ENCODE results near the gene SPATA31C2.
"Not testable (repeated sequence)": the region's sequence is repeated elsewhere in the genome, so short reads cannot be mapped to it uniquely, and the experiment has no call there.

SPATA31C2 gene

DNA sequence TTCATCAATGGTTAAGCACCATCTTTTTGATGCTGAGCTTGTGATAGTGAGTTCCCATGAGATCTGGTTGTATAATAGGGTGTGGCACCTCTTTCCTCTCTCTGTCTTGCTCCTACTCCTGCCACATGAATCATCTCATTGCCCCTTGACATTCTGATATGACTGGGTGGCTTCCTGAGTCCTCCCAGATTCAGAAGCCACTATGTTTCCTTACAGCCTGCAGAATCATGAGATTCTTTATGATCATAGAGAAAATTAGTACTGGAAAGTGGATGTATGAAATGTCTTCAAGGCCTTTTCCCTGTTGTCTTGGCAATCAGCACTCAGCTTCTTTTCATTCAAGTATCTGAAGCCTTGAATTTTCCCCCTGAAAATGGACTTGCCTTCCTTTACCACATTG lies 14.9 kb downstream of the SPATA31C2 start:
- not testable (repeated sequence) for DNase-seq

GRCh38 chr9:88118121-88118520 lies 20.2 kb downstream of the SPATA31C2 start:
- not testable (repeated sequence) for DNase-seq

- DNase-seq, result not testable (repeated sequence)
Observed at GRCh38 chr9:88114968-88115612, 23.2 kb downstream of the SPATA31C2 start.

GRCh38 chr9:88114283-88114967 lies 23.9 kb downstream of the SPATA31C2 start:
- DNase-seq, result not testable (repeated sequence)

- DNase-seq, result not testable (repeated sequence)
Observed at GRCh38 chr9:88113156-88114130, 24.8 kb downstream of the SPATA31C2 start.

- no peak for DNase-seq
Observed at GRCh38 chr9:88110026-88110425, 28.2 kb downstream of the SPATA31C2 start.

DNA sequence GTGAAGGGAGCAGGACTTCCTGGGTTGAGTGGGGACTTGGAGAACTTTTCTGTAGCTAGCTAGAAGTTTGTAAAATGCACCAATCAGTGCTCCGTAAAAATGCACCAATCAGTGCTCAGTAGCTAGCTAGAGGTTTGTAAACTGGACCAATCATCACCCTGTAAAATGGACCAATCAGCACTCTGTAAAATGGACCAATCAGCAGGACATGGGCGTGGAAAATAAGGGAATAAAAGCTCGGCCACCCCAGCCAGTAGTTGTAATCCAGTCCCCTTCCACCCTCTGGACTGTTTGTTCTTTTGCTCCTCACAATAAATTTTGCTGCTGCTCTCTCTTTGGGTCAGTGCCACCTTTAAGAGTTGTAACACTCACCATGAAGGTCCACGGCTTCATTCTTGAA lies 29.5 kb downstream of the SPATA31C2 start:
- DNase-seq, result no peak

DNA sequence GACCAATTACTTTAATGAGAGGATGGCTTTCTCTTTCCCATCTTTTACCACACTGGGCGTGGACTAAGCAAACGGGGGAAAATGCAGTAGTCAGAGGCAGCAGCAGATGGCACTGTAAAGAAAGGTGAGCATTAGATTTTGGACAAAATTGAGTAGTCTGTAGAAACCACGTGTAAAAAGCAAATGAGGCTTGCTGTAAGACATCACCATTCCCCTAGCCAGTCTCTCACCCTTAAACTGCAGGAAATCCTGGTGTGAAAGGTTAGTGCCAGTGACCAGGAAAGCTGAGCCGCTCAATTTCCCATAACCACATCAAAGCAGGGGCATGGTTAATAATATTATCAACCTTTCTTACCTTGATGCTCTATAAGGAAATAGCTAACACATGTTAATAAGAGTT lies 31.8 kb downstream of the SPATA31C2 start:
- no peak for DNase-seq

DNA sequence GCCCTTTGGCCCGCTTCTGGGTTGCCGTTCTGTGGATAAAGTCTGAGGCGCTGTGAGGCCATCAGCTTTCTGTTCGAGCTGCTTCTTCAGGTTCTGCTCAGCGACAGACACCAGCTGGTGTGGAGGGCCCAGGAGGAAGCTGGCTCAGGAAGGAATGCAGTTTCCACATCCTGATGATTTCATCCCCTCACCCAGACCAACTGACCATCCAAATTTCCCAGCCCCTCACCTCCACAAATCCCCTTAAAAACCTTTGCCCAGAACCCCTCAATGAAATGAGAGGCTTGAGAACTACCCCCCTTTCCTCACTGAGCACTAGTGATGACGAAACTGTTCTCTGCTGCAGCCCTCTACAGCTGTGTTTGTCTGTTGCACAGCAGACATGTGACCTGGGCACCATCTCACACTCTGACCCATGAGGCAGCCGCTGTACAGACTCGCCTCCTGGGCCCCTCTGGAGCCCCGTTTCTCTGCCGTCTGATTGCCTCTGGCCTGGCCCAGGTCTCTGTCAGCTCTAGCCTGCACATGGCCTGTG lies 45.4 kb downstream of the SPATA31C2 start:
- no peak for DNase-seq

GRCh38 chr9:88090151-88090581 lies 48.1 kb downstream of the SPATA31C2 start:
- no peak for DNase-seq

- no peak for DNase-seq
Observed at GRCh38 chr9:88087906-88088305, 50.4 kb downstream of the SPATA31C2 start.

DNA sequence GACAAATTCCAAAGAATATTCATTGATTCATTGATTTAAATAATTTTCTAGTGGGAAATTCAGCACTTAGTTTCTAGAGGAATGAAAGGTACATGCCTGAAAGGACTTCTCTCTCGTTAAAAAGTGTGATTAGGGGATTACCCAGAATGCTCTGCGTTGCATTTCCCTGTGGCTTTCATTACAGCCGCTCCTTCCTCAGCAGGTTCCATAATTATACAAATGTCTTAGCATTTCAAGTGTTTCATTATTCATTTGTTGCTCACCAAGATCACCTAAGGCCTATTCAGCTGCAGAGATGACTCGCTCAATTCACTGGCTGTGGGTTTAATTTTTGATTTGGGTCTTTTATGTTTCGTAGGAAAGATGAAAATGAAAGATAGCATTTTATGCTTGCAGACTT lies 52.8 kb downstream of the SPATA31C2 start:
- DNase-seq, result no peak

GRCh38 chr9:88084357-88085183 lies 53.7 kb downstream of the SPATA31C2 start:
- DNase-seq, result no peak

All from DMS79 (cell line).